ENCODE results near the gene DYSF.

Gene DYSF

DNA sequence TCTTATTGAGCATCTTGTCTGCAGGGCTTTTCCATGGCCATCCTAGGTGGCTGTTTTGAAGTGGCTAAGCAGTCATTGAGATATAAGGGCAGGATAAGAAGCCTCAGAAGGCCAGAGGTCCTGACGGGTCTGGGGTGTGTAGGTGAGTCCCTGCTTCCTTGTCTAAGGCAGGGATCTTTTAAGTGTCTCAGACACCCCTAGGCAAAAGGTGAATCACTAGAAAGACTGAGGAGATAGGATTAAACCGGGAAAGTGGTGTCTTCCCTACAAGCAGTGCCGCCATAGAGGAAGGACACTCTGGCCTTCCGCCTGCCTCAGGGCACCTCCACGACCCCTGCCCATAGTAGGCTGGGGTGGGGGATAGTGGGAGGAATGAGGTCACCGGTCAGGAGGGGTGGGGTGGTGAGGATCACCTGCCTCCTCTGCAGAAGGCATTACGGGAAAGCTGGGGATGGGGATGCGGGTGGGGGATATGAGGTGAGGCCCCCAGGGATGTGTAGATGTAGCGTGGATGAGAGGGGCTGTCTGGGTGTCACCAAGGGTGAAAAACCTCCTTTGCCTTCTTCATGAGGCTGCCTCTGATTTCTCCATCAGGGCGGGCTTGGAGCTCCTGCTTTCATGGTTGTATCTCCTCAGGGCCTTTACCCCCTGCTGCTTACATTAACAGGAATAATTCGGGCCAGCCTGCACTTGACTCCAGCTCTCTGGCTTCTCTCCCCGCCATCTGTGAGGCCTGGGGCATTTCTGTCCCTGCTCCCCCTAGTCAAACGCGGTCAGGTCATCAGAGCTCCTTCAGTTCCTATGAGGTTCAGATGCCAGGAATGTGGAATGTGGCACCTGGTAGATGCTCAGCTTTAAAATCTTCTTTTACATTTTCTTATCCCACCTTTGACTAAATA, 244.0 kb downstream of the DYSF start:
- no peak for DNase-seq

DNA sequence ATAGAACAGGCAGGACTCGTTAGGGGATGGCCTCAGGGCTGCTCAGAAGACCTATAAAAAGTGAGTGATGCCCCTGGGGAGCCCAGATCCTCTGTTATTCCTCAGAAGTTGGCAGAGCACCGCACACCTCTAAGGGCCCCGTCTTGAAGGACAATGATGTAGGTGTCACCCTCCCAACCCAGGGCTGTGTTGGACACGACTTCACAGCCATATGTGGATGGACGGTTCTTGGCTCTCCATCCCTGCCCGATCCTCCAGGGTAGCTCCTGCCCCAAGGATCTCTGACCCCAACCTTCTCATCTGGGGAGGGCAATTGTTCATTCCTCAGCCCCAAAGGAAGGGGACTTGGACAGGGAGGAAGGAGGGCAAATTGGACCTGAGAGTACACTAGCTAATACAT, 246.1 kb downstream of the DYSF start:
- DNase-seq: no peak

DNA sequence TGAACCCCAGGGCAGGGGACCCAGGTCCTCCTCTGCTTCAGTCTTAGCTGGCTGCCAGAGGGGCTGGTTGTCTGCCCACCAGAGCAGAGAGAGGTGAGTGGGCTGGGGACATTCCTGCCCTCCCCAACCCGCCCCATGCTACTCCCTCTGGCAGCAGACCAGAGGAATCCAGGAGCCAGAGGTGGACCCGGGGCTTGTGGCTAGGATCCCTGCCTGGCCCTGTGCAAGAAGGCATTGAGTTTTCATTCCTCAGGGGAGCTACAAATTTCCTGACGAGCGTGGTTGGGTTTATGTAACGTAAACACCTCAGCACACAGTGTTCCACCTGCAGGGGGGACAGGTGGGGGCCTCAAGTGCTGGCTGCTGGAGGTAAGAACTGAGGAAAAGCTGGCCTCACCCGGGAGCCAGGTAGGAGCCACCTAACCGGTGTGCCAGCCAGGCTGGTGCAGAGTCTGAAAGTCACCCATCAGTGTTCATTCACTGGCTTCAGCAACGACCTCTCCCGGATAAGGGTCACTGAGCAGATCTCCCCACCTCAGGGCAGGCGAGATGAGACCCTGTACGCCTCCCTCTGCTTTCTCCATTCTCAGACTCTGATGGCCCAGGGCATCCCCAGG, 246.8 kb downstream of the DYSF start:
- DNase-seq: no peak

DNA sequence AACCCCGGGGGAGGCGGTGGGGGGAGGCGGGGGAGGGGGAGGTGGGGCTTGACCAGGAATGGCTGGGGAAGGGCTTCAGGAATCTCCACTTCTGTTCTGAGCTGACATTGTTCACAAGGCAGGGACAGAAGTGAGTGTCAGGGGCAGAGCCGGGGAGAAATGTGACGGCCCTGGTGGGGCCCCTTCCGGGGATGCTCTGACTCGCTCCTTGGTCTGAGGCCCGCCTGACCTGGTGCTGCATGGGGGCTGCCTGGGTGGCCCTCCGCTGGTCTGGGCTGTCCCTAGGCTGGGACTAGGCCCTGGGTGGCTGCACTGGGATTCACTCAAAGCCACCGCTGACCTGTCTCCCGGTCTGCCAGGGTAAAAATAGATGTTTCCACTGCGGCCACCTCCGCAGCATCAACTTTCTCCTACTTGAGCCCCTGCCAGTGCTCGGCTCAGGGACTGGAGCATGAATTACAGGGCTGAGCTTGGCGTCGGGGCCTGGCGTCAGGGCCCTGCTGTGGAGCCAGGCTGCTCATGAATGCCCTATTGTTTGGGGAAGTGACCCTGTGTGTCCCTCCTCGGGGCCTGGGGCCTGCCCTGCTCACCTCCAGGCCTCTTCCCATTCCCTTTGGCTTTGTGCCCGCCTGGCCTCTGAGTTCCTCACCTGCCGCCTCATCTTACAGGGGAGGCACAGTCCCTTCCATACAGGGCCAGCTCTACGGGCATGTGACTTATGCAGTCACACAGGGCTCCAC, 247.5 kb downstream of the DYSF start:
- no peak for DNase-seq

- DNase-seq: no peak
These were observed 249.0 kb downstream of the DYSF start for GRCh38 chr2:71702071-71702970.

- DNase-seq: no peak
These were observed 249.9 kb downstream of the DYSF start for GRCh38 chr2:71702971-71703898.

GRCh38 chr2:71704131-71704561, 250.8 kb downstream of the DYSF start:
- no peak for DNase-seq

GRCh38 chr2:71704688-71705087, 251.3 kb downstream of the DYSF start:
- no peak for DNase-seq

DNA sequence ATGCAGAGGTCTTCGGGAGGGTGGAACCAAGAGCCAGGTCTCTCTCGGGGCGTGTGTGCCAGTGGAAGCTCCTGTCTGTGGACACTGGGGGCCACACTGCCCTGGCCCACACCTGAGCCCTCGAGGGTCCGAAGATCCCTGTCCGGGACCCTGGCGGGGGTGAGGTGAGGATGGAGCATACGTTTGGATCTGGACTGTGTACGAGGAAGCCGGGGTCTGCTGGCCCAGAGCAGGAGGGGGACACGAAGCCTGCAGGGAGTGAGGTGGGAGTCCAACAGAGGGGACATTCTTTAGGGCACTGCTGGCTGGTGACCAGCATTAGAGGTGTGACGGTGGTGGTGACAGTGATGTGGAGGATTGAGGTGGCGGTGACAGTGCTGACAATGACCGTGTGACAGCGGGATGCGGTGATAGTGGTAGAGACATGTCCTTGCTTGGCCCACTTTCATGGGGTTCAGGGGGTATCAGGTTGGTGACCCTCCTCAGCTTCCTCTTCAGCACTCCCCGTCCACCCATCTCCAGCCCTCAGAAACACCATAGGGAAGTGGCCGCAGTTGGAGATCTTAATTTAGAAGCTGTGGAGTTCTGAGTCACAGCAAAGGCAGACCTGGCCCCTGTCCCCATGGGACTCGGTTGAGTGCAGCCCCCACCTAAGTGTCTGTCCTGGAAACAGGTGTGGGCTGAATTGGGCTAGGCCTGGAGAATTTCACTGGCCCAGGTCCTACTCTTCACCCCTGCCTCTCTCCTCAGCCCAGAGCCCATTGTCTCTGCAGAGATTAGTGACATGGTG, 252.0 kb downstream of the DYSF start:
- DNase-seq: no peak

DNA sequence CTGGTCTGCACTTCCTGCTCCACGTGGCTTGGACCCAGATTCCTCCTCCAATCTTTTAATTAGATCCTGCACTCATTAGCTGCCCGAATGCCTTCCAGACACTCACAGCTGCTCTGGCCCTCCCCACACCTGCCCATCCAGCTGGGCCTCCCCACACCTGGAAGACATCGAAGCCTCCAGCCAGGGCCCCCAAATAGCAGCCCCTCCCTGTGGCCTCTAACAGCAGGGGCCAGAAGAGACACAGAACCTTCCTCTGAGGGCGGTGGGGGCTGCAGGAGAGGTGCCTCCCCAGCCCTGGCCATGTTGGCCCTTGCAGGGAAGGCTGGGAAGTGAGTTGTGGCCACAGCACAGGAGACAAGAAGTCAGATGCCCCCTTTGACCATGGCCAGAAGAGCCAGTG, 252.8 kb downstream of the DYSF start:
- DNase-seq: no peak

DNA sequence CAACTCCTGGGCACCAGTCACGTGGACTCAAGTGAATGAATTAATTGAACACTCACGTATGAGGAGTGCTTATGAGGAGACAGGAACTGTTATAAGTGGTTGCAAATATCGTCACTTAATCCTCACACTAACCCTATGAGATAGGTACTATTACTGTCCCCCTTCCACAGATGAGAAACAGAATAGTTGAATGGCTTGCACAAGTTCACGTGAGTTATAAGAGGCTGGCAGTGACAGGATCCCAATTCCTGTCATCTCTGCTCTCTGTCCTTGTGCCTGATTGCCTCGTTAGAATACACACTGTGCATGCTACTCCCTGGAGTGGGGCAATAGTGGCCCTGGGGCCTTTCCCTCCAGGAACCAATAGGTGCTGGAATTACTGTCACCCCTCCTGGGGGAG, 253.5 kb downstream of the DYSF start:
- no peak for DNase-seq

GRCh38 chr2:71710367-71711132, 257.2 kb downstream of the DYSF start:
- no peak for DNase-seq

DNA sequence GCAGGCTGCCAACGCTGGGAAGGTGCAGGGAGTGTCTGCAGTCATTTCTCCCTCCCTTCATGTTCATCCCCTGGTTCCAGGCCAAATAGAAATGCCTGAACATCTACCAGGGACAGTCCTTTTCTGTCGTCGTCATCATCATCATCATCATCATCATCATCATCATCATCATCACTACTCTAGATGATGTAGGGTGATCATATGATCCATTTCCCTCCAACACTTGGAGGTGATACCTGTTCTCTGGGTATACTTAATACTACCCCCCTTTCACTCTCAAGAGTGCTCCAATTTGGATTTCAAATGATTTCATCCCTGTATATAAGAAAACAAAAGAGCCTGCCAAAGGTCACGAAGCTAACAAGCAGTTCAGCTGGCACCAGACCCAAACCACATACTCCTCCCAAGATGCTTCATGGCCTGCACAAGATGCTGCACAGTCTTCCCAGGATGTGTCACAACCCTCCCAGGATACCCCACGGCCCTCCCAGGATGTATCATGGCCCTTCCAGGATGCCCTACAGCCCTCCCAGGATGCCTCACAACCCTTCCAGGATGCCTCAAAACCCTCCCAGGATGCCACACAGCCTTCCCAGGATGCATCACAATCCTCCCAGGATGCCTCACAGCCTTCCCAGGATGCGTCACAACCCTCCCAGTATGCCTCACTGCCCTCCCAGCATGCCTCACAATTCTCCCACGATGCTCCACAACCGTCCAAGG, 257.9 kb downstream of the DYSF start:
- no peak for DNase-seq

- DNase-seq: no peak
These were observed 258.9 kb downstream of the DYSF start for GRCh38 chr2:71712158-71712818.

- DNase-seq: no peak
These were observed 260.5 kb downstream of the DYSF start for GRCh38 chr2:71713581-71714580.

- DNase-seq: no peak
These were observed 261.4 kb downstream of the DYSF start for GRCh38 chr2:71714601-71715240.
